Right atrium auricular region (tissue), 2 donors: Measurements from ENCODE around the gene MC4R. TPM values are rescaled to one million over a fixed set of nuclear protein-coding genes. Genes with fewer than 3 reads are reported as not detected.

Experiments
- DNase-seq: peaks from one replicate; pipeline ENCODE4 v3.0.0-alpha.2; 2019; ENCODE audit warnings: low spot score
- H3K27ac ChIP-seq, 2 donors: fragments of 200-600 bp; sonication (generic); 1 replicate in 1 of 2; 2 replicates in 1 of 2; pipeline ENCODE4 v1.5.1; 2016 to 2019
- H3K27me3 ChIP-seq, 2 donors: fragments of 200-600 bp; sonication (generic); one replicate each; pipeline versions ENCODE4 v1.5.1 to v1.6.0; 2017 to 2019
- H3K36me3 ChIP-seq: fragments of 200-600 bp; sonication (generic); one replicate; pipeline ENCODE4 v1.5.1; 2016
- H3K4me1 ChIP-seq, 2 donors: fragments of 200-600 bp; sonication (generic); one replicate each; pipeline versions ENCODE4 v1.5.1 to v1.6.0; 2017 to 2019
- H3K4me3 ChIP-seq, 2 donors: fragments of 200-600 bp; sonication (generic); 1 replicate in 1 of 2; 2 replicates in 1 of 2; pipeline ENCODE4 v1.5.1; 2017 to 2019; ENCODE audit warnings: mild to moderate bottlenecking in 1 of 2, moderate library complexity in 1 of 2
- H3K9me3 ChIP-seq, 2 donors: fragments of 200-600 bp; sonication (generic); one replicate each; pipeline ENCODE4 v1.5.1; 2019
- total RNA-seq, 2 donors: library from RNA; depleted of rRNA; stranded (reverse); fragments of >200 nt; gene quantifications; one replicate each; pipeline ENCODE4 v1.1.0, GENCODE V29; 2016
- TF ChIP-seq, protein P1 (sequence below), 2 donors: fragments of 200-600 bp; sonication (generic); IDR thresholded peaks; one replicate each; pipeline ENCODE4 v1.5.1; 2019; ENCODE audit warnings: antibody characterized with exemption in 2 of 2

MC4R gene
- total RNA-seq, 2 donors from 2014 or later: not detected

DNA sequence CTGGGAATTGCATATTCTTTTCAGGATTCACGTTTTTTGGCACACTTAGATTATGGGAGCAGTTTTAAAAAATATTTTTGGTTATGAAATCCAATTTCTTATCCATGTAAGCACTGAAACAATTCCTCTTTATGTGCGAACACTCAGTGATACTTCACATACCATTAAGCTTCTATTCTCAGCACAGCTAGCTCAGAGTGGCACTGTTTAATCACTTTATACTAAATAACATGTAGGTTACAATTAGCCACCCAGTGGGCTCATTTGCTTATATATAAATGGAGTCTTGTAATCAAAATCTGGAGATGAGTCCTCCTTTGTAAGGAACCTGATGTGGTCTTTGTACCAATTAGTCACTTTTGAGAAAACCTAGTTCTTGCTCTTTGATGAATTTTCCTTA, 11.3 kb upstream of the MC4R start:
- Histone ChIP-seq H3K4me1 (no peaks in the 10 kb centered on the region), H3K4me3 (no peak overlapping the region), H3K36me3 (no peaks in the 10 kb centered on the region), H3K9me3 (no peaks in the 10 kb centered on the region), H3K27ac (no peak overlapping the region), H3K27me3 (no peaks in the 10 kb centered on the region)
- TF ChIP-seq, protein P1, sequence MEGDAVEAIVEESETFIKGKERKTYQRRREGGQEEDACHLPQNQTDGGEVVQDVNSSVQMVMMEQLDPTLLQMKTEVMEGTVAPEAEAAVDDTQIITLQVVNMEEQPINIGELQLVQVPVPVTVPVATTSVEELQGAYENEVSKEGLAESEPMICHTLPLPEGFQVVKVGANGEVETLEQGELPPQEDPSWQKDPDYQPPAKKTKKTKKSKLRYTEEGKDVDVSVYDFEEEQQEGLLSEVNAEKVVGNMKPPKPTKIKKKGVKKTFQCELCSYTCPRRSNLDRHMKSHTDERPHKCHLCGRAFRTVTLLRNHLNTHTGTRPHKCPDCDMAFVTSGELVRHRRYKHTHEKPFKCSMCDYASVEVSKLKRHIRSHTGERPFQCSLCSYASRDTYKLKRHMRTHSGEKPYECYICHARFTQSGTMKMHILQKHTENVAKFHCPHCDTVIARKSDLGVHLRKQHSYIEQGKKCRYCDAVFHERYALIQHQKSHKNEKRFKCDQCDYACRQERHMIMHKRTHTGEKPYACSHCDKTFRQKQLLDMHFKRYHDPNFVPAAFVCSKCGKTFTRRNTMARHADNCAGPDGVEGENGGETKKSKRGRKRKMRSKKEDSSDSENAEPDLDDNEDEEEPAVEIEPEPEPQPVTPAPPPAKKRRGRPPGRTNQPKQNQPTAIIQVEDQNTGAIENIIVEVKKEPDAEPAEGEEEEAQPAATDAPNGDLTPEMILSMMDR (IDR thresholded peaks at IDR 0.05): no peak
- no peak for DNase-seq

DNA sequence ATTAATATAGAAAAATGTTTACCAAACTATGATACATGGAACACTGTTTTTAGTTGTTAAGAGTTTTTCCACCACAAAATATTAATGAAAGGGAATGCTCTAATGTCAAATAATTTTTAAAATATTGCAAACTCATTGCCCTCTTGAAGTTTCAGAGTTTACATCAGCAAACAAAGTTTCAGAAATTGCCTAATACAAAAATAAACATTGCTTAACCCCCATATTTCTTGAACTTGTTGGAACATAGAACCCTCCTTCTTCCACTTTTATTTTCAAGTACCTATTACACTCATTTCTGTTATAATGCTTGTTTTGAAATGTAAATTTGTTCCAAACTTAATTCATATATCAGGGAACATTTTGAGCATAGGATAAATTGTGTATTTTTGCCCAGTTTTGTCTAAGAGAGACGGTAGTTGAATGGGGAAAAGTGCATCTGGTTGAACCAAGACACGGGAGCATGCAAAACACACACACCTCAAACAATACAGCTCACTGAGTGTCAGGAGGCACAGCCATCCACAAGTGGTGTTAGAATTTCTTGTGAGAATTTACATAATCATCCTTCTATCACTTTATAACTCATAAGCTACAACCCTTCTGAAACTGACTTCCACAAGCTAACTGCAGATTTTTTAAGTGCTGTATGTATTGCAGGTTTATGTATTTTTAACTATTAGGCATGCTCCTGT, 5.3 kb upstream of the MC4R start:
- H3K27me3 ChIP-seq: no peaks in the 10 kb centered on the region
- H3K4me3 ChIP-seq: no peak overlapping the region
- DNase-seq: no peak
- no peak overlapping the region for H3K27ac ChIP-seq
- peaks cover 0 to 9% of the 10 kb centered on the region in 2 donors for H3K9me3 ChIP-seq
- no peaks in the 10 kb centered on the region for H3K4me1 ChIP-seq
- H3K36me3 ChIP-seq: no peaks in the 10 kb centered on the region
- TF ChIP-seq, protein P1 (IDR thresholded peaks at IDR 0.05): no peak

DNA sequence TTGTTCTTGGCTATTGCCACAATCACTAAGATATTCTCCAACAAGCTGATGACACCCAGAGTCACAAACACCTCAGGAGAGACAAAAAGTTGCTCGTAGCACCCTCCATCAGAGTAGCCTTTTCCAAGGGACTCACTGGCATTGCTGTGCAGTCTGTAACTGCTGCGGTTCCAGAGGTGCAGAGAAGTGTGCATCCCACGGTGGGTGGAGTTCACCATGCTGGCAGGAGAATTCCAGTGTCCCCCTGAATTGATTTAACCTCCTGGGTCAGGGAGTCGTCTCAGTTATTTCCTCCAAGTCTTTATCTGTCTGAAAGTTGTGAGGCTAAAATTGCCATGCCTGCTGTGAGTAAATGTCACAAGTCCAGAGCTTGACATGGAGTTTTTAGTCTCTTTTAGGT, 443 bp downstream of the MC4R start:
- DNase-seq: no peak
- Histone ChIP-seq H3K27me3 (no peaks in the 10 kb centered on the region), H3K4me3 (no peak overlapping the region), H3K9me3 (peaks cover 0 to 9% of the 10 kb centered on the region in 2 donors), H3K4me1 (no peaks in the 10 kb centered on the region), H3K36me3 (no peaks in the 10 kb centered on the region), H3K27ac (no peak overlapping the region)
- TF ChIP-seq, protein P1 (IDR thresholded peaks at IDR 0.05): no peak

DNA sequence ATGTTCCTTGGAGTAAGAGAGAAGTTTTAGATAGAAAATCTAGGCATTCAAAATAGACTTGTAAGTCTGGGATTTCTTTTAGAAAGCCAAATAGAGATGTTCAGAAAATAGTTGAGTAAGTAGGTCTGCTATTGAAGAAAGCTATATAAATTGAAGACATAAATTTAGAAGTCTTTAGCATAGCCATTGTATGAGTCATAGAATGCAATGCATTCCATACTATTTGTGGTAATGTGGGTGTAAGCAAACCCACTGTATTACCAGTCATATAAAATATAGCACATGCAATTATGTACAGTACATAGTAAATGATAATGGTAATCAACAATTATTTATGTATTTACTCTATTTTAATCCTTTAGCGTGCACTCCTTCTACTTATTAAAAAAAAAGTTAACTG, 14.1 kb downstream of the MC4R start:
- H3K4me1 ChIP-seq: no peaks in the 10 kb centered on the region
- H3K36me3 ChIP-seq: no peaks in the 10 kb centered on the region
- no peak for DNase-seq
- H3K4me3 ChIP-seq: no peak overlapping the region
- H3K27ac ChIP-seq: no peak overlapping the region
- H3K27me3 ChIP-seq: no peaks in the 10 kb centered on the region
- no peaks in the 10 kb centered on the region for H3K9me3 ChIP-seq
- TF ChIP-seq, protein P1 (IDR thresholded peaks at IDR 0.05): no peak

DNA sequence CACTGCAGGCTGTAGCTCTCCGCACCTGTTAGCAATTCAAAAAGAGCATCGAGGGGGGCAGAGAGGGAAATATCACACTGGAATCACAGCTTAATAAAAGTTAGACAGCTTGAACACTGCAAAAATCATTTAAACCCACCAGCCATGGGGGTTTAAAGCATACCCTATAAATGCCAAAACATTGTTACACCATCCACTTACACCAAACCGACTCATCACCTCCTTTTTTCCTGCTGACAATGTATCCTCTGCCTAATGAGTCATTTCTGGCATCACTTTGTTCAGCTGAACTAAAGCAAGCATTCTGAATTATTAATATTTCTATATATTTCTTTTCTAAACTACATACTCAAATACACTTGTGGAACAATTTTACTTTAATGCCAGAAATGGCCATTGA, 21.6 kb downstream of the MC4R start:
- H3K4me1 ChIP-seq: no peaks in the 10 kb centered on the region
- H3K36me3 ChIP-seq: no peaks in the 10 kb centered on the region
- H3K9me3 ChIP-seq: no peaks in the 10 kb centered on the region
- no peak overlapping the region for H3K27ac ChIP-seq
- TF ChIP-seq, protein P1 (IDR thresholded peaks at IDR 0.05): no peak
- DNase-seq: no peak
- no peaks in the 10 kb centered on the region for H3K27me3 ChIP-seq
- H3K4me3 ChIP-seq: no peak overlapping the region

DNA sequence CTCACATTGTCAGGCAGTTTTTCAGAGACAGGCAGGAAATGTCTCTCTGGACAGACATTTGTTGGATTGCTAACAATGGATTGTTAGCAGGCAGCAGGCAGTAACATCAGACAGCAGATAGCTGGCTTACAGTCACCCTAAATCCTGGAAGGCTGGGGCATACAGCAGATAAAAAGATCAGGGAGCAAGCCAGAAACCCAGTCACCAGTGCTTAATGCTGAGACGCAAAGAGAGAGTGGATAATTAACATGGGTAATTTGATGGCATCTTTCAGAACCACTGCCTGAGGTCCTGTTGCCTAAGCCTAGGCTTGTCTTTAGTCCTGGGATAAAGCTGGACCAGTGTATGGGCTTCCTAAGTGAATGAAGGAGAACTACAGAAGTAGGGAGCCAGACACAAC, 22.4 kb downstream of the MC4R start:
- no peaks in the 10 kb centered on the region for H3K27me3 ChIP-seq
- TF ChIP-seq, protein P1 (IDR thresholded peaks at IDR 0.05): no peak
- H3K4me1 ChIP-seq: no peaks in the 10 kb centered on the region
- no peak overlapping the region for H3K27ac ChIP-seq
- H3K36me3 ChIP-seq: no peaks in the 10 kb centered on the region
- DNase-seq: no peak
- no peaks in the 10 kb centered on the region for H3K9me3 ChIP-seq
- no peak overlapping the region for H3K4me3 ChIP-seq
